ENCODE measurements around the gene GALNT9. TPM values are rescaled to one million over a fixed set of nuclear protein-coding genes. Genes with fewer than 3 reads are reported as not detected.

The GALNT9 gene
- total and polyA plus RNA-seq, 9 donors = 0.12 to 21.9 (median 1.3) TPM; not detected in 1

GRCh38 chr12:132153501-132154340 is 175.7 kb downstream of the GALNT9 start:
- whole genome bisulfite sequencing, 3 donors = 19 to 34% (median 33%) methylated on average over 41 of the region's 41 CpGs
- no peaks in the 10 kb centered on the region for H3K27me3 ChIP-seq
- TF ChIP-seq CTCF (IDR thresholded peaks at IDR 0.05) (peak; percentile 80 to 85 (median 81)), POLR2A (IDR thresholded peaks at IDR 0.05) (no peak)
- H3K9me3 ChIP-seq = no peaks in the 10 kb centered on the region
- no peaks in the 10 kb centered on the region for H3K4me1 ChIP-seq (ENCODE audit: insufficient read depth)
- H3K36me3 ChIP-seq = no peaks in the 10 kb centered on the region
- peak overlapping the region; percentile 11 for H3K4me3 ChIP-seq
- H3K27ac ChIP-seq = no peak overlapping the region
- peak; percentile 56 to 84 (median 73) for DNase-seq
- intact Hi-C loops (cut with DNase I) = loop anchor here in 2 of 4 donors (5.0 to 10.0 kb wide), 2 partner anchors 449 to 471 kb away; no protein-coding TSS in a partner anchor

GRCh38 chr12:132152953-132153352 is 176.4 kb downstream of the GALNT9 start:
- TF ChIP-seq EP300 (IDR thresholded peaks at IDR 0.05) (no peak), CTCF (IDR thresholded peaks at IDR 0.05) (no peak), POLR2A (IDR thresholded peaks at IDR 0.05) (no peak)
- WGBS, 3 donors = 62 to 85% (median 78%) methylated on average over 20 of the region's 20 CpGs
- Histone ChIP-seq H3K4me1 (ENCODE audit: insufficient read depth) (no peaks in the 10 kb centered on the region), H3K36me3 (no peaks in the 10 kb centered on the region), H3K27me3 (no peaks in the 10 kb centered on the region), H3K9me3 (no peaks in the 10 kb centered on the region), H3K4me3 (no peak overlapping the region), H3K27ac (no peak overlapping the region)
- intact Hi-C loops (cut with DNase I) = loop anchor here in 2 of 4 donors (5.0 to 10.0 kb wide), 2 partner anchors 449 to 472 kb away; no protein-coding TSS in a partner anchor
- peak in 2 of 5 donors; percentile 23 to 35 for DNase-seq

- no peak overlapping the region for H3K4me3 ChIP-seq
- no peaks in the 10 kb centered on the region for H3K27me3 ChIP-seq
- H3K36me3 ChIP-seq = no peaks in the 10 kb centered on the region
- peaks cover 2% of the 10 kb centered on the region for H3K4me1 ChIP-seq (ENCODE audit: insufficient read depth)
- no peak for TF ChIP-seq EP300 (IDR thresholded peaks at IDR 0.05)
- WGBS, 3 donors = 85 to 94% (median 86%) methylated on average over 1 to 9 of the region's 9 CpGs
- DNase-seq = peak in 2 of 5 donors; percentile 29 to 38
- no peak overlapping the region for H3K27ac ChIP-seq
- intact Hi-C loops (cut with DNase I) = loop anchor here in 2 of 4 donors (5.0 to 10.0 kb wide), 2 partner anchors 450 to 472 kb away; no protein-coding TSS in a partner anchor
- H3K9me3 ChIP-seq = no peaks in the 10 kb centered on the region
Observed at GRCh38 chr12:132152411-132152821, 177.0 kb downstream of the GALNT9 start.

GRCh38 chr12:132151766-132152410 is 177.5 kb downstream of the GALNT9 start:
- no peak overlapping the region for H3K27ac ChIP-seq
- no peaks in the 10 kb centered on the region for H3K36me3 ChIP-seq
- intact Hi-C loops (cut with DNase I) = loop anchor here in 2 of 4 donors (5.0 to 10.0 kb wide), 2 partner anchors 450 to 473 kb away; no protein-coding TSS in a partner anchor
- peaks cover 6% of the 10 kb centered on the region for H3K4me1 ChIP-seq (ENCODE audit: insufficient read depth)
- no peak overlapping the region for H3K4me3 ChIP-seq
- H3K9me3 ChIP-seq = no peaks in the 10 kb centered on the region
- no peaks in the 10 kb centered on the region for H3K27me3 ChIP-seq
- TF ChIP-seq CTCF (IDR thresholded peaks at IDR 0.05) (no peak), EP300 (IDR thresholded peaks at IDR 0.05) (no peak), POLR2A (IDR thresholded peaks at IDR 0.05) (no peak)
- WGBS, 3 donors = 88 to 91% (median 88%) methylated on average over 32 of the region's 32 CpGs
- peak in 1 of 5 donors; percentile 41 for DNase-seq

Data from ovary (tissue), 9 donors.